Kidney epithelial cell (primary cell): Measurements from ENCODE around the gene RCOR3. TPM values are rescaled to one million over a fixed set of nuclear protein-coding genes. Genes with fewer than 3 reads are reported as not detected.
A peak's percentile ranks its signal among the peaks of the same experiment; 100 is the strongest.

Source experiments
- DNase-seq: peaks from one replicate; pipeline ENCODE4 v3.0.0-alpha.2; 2010; ENCODE audit warnings: low read depth
- H3K27me3 ChIP-seq: 2 replicates; pipeline ENCODE4 v1.6.0; 2011; ENCODE audit warnings: low read length; ENCODE audit not compliant: control insufficient read depth, insufficient read depth
- H3K36me3 ChIP-seq: 2 replicates; pipeline ENCODE4 v1.5.1; 2011; ENCODE audit warnings: low read length; ENCODE audit not compliant: control insufficient read depth, insufficient read depth
- H3K4me3 ChIP-seq: 2 replicates; pipeline ENCODE4 v1.5.1; 2011; ENCODE audit warnings: low read depth, mild to moderate bottlenecking, control low read depth, low read length
- CTCF ChIP-seq: IDR thresholded peaks from 2 replicates; pipeline ENCODE4 v1.5.1; 2011; ENCODE audit warnings: mild to moderate bottlenecking, moderate library complexity, low read length, control low read depth, inconsistent platforms; ENCODE audit not compliant: insufficient read depth, poor library complexity, severe bottlenecking
- total RNA-seq: library from RNA; depleted of rRNA; stranded (reverse); fragments of >200 nt; gene quantifications from 2 replicates; pipeline ENCODE4 v1.2.3, GENCODE V29; 2015

Gene RCOR3
- total RNA-seq, 1 donor from 2014 or later: 29.0 TPM

DNA sequence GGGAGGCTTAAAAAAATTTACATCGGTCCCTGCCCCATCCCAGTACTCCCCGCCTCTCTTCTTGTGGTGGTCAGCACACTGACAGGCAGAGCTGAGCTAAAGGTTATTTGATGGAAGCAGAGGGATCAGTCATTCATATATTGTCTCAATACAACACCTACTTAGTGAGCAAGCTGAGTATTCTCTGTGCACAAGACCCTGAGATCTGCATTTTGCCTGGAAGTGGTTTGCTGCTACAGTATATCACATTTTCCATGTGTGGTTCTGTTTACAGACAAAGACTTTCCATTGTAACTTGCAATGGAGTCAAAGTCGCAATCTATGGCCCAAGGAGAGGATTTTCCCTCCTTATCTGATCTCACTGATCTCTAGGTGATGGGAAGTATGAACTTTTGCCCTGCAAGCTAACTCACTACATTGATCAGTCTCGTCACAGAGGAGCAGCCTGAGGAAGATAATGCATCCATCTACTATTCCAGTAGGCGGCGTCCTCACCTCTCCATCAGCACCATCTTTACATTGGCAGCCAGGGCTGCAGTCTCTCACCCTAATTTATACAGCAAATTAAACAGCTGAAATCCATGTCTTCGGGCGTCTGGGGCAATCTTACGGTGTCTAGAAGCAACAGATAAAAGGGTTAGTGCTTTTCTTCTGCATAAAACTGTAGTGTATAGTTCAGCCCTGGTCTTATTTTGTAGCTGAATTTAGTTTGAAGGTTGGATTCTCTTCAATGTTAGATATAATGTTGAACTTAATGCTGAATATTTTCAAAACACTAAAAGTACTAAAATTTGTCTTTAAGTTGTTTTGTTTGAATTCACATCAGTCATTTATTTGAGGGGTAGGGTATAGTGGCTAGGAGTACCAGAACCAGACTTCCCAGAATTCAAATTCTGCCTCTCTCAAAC lies 64.2 kb downstream of the RCOR3 start:
- Histone ChIP-seq H3K27me3 (no peaks in the 10 kb centered on the region), H3K4me3 (no peak overlapping the region), H3K36me3 (no peaks in the 10 kb centered on the region)
- peak; percentile 86 for TF ChIP-seq CTCF
- DNase-seq: no peak

DNA sequence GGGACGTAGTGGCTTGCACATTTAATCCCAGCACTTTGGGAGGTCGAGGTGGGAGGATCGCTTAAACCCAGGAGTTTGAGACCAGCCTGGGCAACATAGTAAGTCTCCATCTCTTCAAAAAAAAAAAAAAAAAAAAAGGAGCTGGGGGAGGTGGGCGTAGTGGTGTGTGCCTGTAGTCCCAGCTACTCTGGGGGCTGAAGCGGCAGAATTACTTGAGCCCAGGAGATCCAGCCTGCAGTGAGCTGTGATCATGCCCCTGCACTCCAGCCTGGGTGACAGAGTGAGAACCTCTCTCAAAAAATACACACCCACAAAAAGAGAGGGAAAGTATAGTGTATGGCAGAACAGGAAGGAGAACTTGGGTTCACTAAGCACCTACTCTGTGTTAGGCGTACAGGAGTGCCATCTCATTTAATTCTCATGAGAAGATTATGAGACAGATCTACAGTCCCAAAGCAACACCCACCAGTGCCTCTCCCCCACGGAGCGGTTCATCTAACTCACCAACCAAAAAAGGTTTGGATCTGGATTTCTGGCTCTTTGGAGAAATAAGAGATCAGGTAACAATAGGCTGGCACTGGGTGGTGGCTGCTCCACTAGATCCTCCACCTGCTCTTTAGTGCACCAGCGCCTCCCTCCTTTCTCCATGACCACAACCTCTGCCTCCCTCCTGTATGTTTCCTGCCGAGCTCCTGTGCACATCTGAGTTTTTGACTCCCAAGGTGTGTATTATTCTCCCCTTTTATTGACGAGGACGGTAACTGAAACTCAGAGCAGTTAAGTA lies 66.0 kb downstream of the RCOR3 start:
- Histone ChIP-seq H3K27me3 (no peaks in the 10 kb centered on the region), H3K4me3 (no peak overlapping the region), H3K36me3 (no peaks in the 10 kb centered on the region)
- TF ChIP-seq CTCF: no peak
- no peak for DNase-seq

DNA sequence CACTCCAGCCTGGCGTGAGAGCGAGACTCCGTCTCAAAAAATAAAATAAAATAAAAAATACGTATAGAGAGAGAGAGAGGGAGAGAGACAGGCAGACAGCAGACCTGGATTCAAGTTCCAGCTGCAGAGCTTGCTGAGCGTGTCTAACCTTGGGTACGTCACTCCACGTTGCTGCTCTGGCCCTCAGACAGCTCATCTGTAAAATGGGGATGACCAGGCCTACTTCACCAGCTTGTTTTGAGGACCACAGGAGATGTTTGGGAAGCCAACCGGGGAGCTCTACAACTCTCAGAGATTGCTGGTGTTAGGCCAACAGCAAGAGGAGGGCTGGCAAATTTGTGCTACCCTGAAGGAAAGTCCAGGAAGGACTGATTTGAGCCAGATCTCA lies 67.0 kb downstream of the RCOR3 start:
- Histone ChIP-seq H3K27me3 (no peaks in the 10 kb centered on the region), H3K4me3 (peak overlapping the region; percentile 82), H3K36me3 (no peaks in the 10 kb centered on the region)
- no peak for DNase-seq
- no peak for TF ChIP-seq CTCF

- Histone ChIP-seq H3K27me3 (no peaks in the 10 kb centered on the region), H3K36me3 (no peaks in the 10 kb centered on the region), H3K4me3 (peak within 1 kb of the TSS; percentile 82)
- DNase-seq: no peak
- TF ChIP-seq CTCF: no peak
Observed at GRCh38 chr1:211326528-211327345, 67.6 kb downstream of the RCOR3 start, which contains the start of gene TRAF5. Gene TRAF5 (plus strand): TSS chr1:211326833. CDS start chr1:211353240, 26,407 bp downstream.

GRCh38 chr1:211327346-211327921 lies 68.3 kb downstream of the RCOR3 start:
- no peaks in the 10 kb centered on the region for H3K36me3 ChIP-seq
- no peak for DNase-seq
- TF ChIP-seq CTCF: no peak
- H3K27me3 ChIP-seq: no peaks in the 10 kb centered on the region
- peak overlapping the region; percentile 82 for H3K4me3 ChIP-seq
